Left hindlimb (tissue), 1 donor: ENCODE measurements around the gene SYTL1.
"Not testable (repeated sequence)": the region's sequence is repeated elsewhere in the genome, so short reads cannot be mapped to it uniquely, and the experiment has no call there.

Experiments used
- DNase-seq: peaks from one replicate; pipeline ENCODE4 v3.0.0-alpha.2; 2018

The SYTL1 gene

DNA sequence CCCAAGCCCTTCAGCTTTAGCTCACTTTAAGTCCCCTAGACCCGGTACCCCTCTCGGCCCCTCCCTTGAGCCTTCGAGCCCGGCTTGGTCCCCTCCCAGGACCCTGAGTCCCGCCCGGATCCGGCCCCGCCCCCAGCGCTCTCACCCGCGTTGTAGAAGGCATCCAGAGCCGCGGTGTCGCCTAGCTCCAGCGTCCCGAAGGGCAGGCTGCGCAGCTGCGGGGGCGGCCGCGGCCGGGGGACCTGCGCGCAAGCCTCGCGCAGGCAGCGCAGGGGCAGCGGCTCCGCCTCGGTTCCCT lies 24.2 kb downstream of the SYTL1 start:
- peak; percentile 89 for DNase-seq

- peak; percentile 87 for DNase-seq
Measured at GRCh38 chr1:27366411-27367159, 24.8 kb downstream of the SYTL1 start, which contains the start of gene MAP3K6. MAP3K6 (minus strand) TSS chr1:27366961; CDS start chr1:27366597, 364 bp downstream.

DNA sequence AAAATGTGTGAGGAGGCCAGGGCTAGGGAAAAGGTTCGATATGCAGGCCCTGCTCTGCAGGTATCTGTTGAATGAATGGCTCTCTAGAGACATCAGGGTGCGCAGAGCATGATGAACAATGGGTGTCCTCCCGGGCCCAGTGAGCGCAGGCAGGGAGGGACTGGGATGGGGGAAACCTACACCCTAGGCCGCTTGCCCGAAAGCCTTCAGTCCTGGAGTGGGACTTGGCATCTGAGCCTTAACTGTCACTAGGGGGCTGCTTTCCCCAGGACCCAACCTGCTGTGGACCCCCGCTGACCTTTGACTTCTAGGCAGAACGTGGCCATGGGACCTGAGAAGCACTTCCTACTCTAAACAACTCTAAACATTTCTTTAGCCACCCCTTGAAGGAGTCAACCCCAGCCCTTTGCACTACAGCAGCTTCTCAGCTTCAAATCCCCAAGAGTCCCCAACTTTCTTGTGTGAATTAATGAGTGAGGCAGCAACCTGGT lies 25.4 kb downstream of the SYTL1 start:
- no peak for DNase-seq

DNA sequence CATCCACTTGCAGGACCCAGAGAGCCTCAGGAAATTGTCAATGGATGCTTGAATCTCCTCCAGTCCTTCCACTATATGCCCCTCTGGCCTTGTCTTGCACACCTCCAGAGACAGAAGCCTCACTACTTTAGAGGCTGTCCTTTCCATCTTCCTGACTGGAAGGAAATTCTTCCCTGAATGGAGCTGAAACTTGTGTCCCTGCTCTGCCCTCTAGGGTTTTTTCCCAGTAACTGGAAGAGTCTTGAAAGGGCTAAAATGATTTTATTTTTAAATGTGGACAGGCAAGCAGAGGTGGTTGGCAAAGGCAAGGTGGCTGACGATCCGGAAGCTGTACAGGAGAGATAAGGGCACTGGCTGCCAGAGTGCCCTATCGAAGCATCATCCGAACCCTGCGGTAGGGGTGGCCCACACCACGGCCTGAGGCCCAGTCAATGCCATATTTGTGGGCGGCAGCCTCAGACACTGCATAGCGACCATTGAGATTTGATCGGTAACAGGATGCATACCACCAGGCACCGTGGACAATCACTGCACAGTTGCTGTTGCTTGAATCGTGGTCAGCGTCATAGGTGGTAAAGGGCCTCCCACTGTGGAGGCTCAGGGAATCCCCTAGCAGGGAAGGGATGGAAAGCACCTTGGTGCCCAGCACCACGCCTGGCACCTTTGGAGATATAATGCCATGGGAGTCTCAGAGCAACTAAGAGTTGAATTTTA lies 27.2 kb downstream of the SYTL1 start:
- DNase-seq, result no peak

DNA sequence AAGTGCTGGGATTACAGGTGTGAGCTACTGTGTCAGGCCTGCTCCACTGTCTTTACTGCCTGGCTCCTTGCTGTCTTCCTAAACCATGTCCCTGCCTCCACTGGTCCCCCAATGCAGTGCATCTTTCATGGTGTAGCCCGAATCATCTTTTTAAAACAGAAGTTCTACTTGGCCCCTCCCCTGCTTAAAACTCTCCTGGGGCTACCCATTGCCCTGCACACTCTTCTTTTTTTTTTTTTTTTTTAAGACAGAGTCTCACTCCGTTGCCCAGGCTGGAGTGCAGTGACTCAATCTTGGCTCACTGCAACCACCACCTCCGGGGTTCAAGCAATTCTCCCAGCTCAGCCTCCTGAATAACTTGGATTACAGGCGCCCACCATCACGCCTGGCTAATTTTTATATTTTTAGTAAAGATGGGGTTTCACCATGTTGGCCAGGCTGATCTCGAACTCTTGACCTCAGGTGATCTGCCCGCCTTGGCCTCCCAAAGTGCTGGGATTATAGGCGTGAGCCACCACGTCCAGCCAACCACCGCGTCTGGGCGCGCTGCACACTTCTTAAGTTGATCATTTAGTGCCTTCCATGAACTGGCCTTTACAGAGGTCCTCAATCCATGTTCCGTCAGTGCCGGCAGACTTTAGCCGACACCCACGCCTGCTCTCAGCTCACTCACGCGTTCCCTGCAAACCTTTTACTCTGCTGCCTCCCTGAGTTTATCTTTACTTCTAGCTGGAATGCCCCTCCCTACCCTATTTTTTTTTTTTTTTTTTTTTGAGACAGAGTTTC lies 30.4 kb downstream of the SYTL1 start:
- DNase-seq, result no peak

GRCh38 chr1:27372808-27373690 lies 31.2 kb downstream of the SYTL1 start:
- DNase-seq, result no peak

DNA sequence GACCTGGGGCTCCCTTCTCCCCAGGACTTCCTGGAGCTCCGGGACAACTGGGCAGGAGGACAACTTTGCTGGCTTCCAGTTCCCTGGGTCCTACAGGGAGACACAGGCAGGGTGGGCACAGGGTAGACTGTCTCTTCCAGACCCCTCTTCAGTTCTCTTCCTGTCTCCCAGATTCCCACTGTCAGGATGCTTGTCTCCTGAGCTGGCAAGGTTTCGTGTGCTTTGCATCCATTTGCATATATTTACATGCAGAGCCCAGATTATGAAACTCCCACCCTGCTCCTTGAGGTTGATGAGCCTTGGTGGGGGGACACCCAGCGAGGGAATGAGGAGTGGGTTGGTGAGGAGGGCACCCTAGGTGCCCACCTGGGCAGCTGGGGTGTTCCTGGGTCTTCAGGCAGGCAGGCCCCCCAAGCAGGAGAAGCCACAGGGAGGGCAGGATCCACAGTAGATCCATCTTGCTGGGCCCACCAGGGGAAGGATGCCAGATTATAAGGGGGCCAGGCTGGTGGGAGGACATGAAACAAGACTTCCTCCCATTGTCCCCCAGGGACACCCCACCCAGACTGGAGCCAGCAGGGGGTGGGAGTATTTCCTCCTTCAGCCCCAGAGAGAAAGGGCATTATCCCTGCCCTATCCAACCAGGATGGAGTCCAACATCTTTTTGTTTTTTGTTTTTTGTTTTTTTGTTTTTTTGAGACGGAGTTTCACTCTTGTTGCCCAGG lies 32.7 kb downstream of the SYTL1 start, which contains the start of gene FCN3:
Gene FCN3, minus strand, starts transcription at position 463 of the 725 bp plus-strand sequence. Its CDS starts 6 bp downstream, at position 457.
- no peak for DNase-seq

GRCh38 chr1:27377760-27378495 lies 36.1 kb downstream of the SYTL1 start:
- DNase-seq, result no peak

GRCh38 chr1:27379564-27380122 lies 37.8 kb downstream of the SYTL1 start:
- no peak for DNase-seq

DNA sequence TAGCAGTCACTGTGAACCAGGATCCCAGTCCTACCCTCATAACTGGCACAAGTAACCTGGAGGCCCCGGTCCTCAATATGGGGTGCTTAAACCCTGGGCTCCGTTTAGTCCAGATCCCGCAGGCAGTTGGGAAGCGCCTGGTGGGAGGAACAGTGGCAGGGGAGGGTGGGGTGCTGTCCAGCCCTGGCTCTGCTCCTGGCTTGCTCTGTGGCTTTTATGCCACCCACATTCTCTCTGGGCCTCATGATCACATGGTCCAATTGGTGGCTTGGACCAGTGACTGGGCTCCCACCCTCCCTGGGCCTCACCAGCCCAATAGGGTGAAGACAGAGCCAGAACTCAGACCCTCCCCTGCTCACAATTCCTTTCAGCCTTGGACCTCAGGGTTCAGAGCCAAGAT lies 38.4 kb downstream of the SYTL1 start:
- no peak for DNase-seq

GRCh38 chr1:27380766-27381733 lies 39.2 kb downstream of the SYTL1 start:
- DNase-seq, result no peak

GRCh38 chr1:27381969-27382762 lies 40.3 kb downstream of the SYTL1 start:
- DNase-seq, result no peak

DNA sequence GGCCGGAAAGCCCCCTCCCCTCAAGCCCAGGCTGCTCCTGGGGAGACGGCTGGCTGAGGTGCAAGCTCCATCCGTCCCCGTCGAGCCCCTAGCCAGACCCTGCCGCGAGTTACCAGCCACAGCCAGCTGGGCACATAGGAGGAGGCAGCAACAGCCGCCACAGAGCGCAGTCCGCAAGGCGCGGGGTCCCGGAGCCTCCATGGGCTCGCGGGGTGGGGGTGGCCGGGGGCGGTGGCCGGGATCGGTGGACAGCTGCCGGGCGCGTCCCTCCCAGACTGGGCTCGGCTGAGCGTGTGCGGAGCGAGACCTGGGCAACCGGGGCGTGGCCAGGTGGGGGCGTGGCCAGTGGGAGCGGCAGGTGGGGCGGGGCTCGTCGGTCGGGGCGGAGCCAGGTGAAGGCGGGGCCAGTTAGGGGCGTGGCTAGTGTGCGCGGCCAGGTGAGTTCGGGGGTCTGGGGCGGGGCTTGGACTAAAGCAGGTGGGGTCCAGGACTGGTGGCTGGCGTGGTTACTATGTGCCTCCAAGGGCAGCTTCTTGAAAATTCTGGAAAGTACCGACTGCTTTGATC lies 41.3 kb downstream of the SYTL1 start, which contains the start of gene CD164L2:
Gene CD164L2, minus strand, starts transcription at position 295 of the 567 bp plus-strand sequence. Its CDS starts 94 bp downstream, at position 201.
- DNase-seq, result no peak

GRCh38 chr1:27383661-27384060 lies 41.8 kb downstream of the SYTL1 start:
- DNase-seq, result no peak

GRCh38 chr1:27384797-27385196 lies 43.0 kb downstream of the SYTL1 start:
- not testable (repeated sequence) for DNase-seq

- no peak for DNase-seq
Measured at GRCh38 chr1:27388337-27389005, 46.6 kb downstream of the SYTL1 start.

DNA sequence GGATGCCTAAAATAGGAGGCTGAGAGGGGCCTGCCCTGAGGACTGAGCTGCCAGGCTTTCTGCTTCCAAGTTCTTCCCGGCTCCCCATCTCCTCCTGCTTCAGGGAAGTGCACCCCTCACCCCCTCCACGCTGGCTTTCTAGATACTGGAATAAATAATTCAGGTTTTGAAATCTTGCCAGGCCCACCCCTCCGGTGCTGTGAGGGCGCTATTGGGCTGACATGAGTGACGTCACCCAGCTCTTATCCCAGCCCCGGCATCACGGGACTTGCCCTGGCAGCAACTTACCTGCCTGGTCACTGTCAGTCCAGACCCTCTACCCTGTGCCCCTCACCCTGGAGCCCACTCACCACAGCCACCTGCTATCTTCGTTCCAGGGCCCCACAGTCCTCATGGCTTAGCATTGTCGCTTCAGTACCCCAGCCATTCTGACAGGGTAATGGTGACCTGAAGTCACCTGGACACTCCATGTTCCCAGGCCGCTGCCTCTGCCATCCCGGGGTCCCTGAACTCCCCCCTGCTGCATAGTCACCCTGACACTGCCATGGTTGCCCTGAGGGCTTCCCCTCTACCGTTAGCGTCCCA lies 49.8 kb downstream of the SYTL1 start:
- DNase-seq, result peak; percentile 68
